HG03280 (cell line): ENCODE results near the gene CD96.
A peak's percentile ranks its signal among the peaks of the same experiment; 100 is the strongest.

ENCODE experiments used
- ATAC-seq: cut with Tn5 transposase; IDR thresholded peaks from one replicate; pipeline ENCODE4 v1.9.1; 2021; ENCODE audit warnings: mild to moderate bottlenecking, moderate library complexity; ENCODE audit not compliant: unreplicated experiment

Gene CD96

GRCh38 chr3:111593666-111594065 is 51.7 kb downstream of the CD96 start:
- no peak for ATAC-seq

GRCh38 chr3:111594205-111594604 is 52.2 kb downstream of the CD96 start:
- ATAC-seq = peak; percentile 46

- ATAC-seq = no peak
These were observed 52.8 kb downstream of the CD96 start for GRCh38 chr3:111594781-111595180.

- no peak for ATAC-seq
These were observed 53.2 kb downstream of the CD96 start, which contains the start of gene ZBED2 for GRCh38 chr3:111595232-111595631. Gene ZBED2, minus strand, starts transcription at chr3:111595346. Its CDS starts 1,145 bp downstream, at chr3:111594201.

- no peak for ATAC-seq
These were observed 54.3 kb downstream of the CD96 start for GRCh38 chr3:111596328-111596727.

- no peak for ATAC-seq
These were observed 56.1 kb downstream of the CD96 start for GRCh38 chr3:111598139-111598538.

GRCh38 chr3:111598552-111598951 is 56.6 kb downstream of the CD96 start:
- ATAC-seq = no peak

- ATAC-seq = no peak
These were observed 59.8 kb downstream of the CD96 start for GRCh38 chr3:111601810-111602209.

- no peak for ATAC-seq
These were observed 61.7 kb downstream of the CD96 start for GRCh38 chr3:111603679-111604078.

GRCh38 chr3:111604119-111604518 is 62.1 kb downstream of the CD96 start:
- ATAC-seq = no peak

- ATAC-seq = no peak
These were observed 63.0 kb downstream of the CD96 start for GRCh38 chr3:111605018-111605417.

GRCh38 chr3:111605493-111605892 is 63.5 kb downstream of the CD96 start:
- no peak for ATAC-seq

GRCh38 chr3:111607240-111607920 is 65.4 kb downstream of the CD96 start:
- no peak for ATAC-seq

GRCh38 chr3:111608383-111608782 is 66.4 kb downstream of the CD96 start:
- no peak for ATAC-seq

GRCh38 chr3:111609700-111610099 is 67.7 kb downstream of the CD96 start:
- ATAC-seq = no peak

- ATAC-seq = peak; percentile 91
These were observed 68.2 kb downstream of the CD96 start for GRCh38 chr3:111610189-111610588.

GRCh38 chr3:111610612-111611054 is 68.6 kb downstream of the CD96 start:
- peak; percentile 9 for ATAC-seq

GRCh38 chr3:111613294-111613693 is 71.3 kb downstream of the CD96 start:
- no peak for ATAC-seq

- no peak for ATAC-seq
These were observed 73.9 kb downstream of the CD96 start for GRCh38 chr3:111615880-111616279.

GRCh38 chr3:111616417-111617105 is 74.6 kb downstream of the CD96 start:
- ATAC-seq = peak; percentile 77

GRCh38 chr3:111617406-111617805 is 75.4 kb downstream of the CD96 start:
- ATAC-seq = no peak

GRCh38 chr3:111617912-111618601 is 76.1 kb downstream of the CD96 start:
- no peak for ATAC-seq
